Measurements from ENCODE around the gene XPR1. TPM values are rescaled to one million over a fixed set of nuclear protein-coding genes. Genes with fewer than 3 reads are reported as not detected.

The XPR1 gene
- total and polyA plus RNA-seq, 2 donors (not counting 1 experiment from before 2014, with no cell fraction given), result 2.8 to 22.3 TPM

GRCh38 chr1:180909462-180909976, 277.7 kb downstream of the XPR1 start:
- ChIA-PET CTCF (interaction anchor here (0.7 to 1.0 kb wide), 2 partner anchors 18 to 46 kb away, joined by 3 read pairs; no protein-coding TSS in a partner anchor), POLR2A (no interaction called here)
- peaks cover 0 to 23% (median 7%) of the 10 kb centered on the region in 4 experiments for H3K27me3 ChIP-seq (replicated peaks in 1 of 4; ENCODE audit: control extremely low read depth in 1 of 4, control insufficient read depth in 3 of 4, insufficient read depth in 4 of 4, low read length in 3 of 4)
- ATAC-seq (ENCODE audit: low read depth) (no peak), DNase-seq (no peak)
- H3K4me3 ChIP-seq (ENCODE audit: control extremely low read depth in 1 of 5, extremely low read depth in 1 of 5, insufficient read depth in 1 of 5, low read depth in 2 of 5, low read length in 4 of 5), result no peak overlapping the region
- H3K4me3 Mint-ChIP-seq, result no peak overlapping the region
- WGBS (ENCODE audit: insufficient coverage), result no CpG with 5 or more reads among the region's 5 CpGs
- H3K79me2 ChIP-seq (ENCODE audit: control insufficient read depth, insufficient read depth, low read length), result no peaks in the 10 kb centered on the region
- H3K27me3 Mint-ChIP-seq, result peaks cover 36% of the 10 kb centered on the region
- intact Hi-C loops (cut with micrococcal nuclease), result no loop called here
- TF ChIP-seq CTCF (IDR thresholded peaks at IDR 0.05), result no peak
- no peak for TF ChIP-seq EZH2 (IDR thresholded peaks at IDR 0.05; ENCODE audit: borderline replicate concordance, insufficient read depth, low read depth, low read length, poor library complexity, severe bottlenecking)
- no peak overlapping the region for H3K27ac Mint-ChIP-seq
- peaks cover 14% of the 10 kb centered on the region for H3K4me1 Mint-ChIP-seq
- peaks cover 0 to 4% (median 0%) of the 10 kb centered on the region in 3 donors for H3K9me3 ChIP-seq (ENCODE audit: control extremely low read depth in 1 of 3, control insufficient read depth in 2 of 3, insufficient read depth in 1 of 3, low read length in 2 of 3)
- H4K20me1 ChIP-seq (ENCODE audit: control insufficient read depth, insufficient read depth, low read length, poor library complexity, severe bottlenecking), result no peaks in the 10 kb centered on the region
- no peak overlapping the region for H3K9ac ChIP-seq (ENCODE audit: low read length)
- no peak overlapping the region for H3K4me2 ChIP-seq (replicated peaks; ENCODE audit: low read depth, low read length, poor library complexity, severe bottlenecking)
- H3K4me1 ChIP-seq (ENCODE audit: control insufficient read depth in 2 of 2, insufficient read depth in 2 of 2, low read length in 2 of 2), result peaks cover 7 to 8% of the 10 kb centered on the region in 2 donors
- H3K36me3 ChIP-seq (replicated peaks in 1 of 2; ENCODE audit: control extremely low read depth in 1 of 2, control insufficient read depth in 1 of 2, extremely low read depth in 1 of 2, insufficient read depth in 2 of 2, low read length in 1 of 2), result no peaks in the 10 kb centered on the region
- H3K27ac ChIP-seq (ENCODE audit: low read length in 2 of 2), result no peak overlapping the region
- no peaks in the 10 kb centered on the region for H3K9me3 Mint-ChIP-seq (ENCODE audit: insufficient read depth)
- no peak overlapping the region for H2AFZ ChIP-seq (ENCODE audit: insufficient read depth, low read depth, low read length, poor library complexity, severe bottlenecking)

- H3K27ac ChIP-seq (ENCODE audit: low read length in 2 of 2), result no peak overlapping the region
- peak overlapping the region; percentile 72 for H3K4me2 ChIP-seq (replicated peaks; ENCODE audit: low read depth, low read length, poor library complexity, severe bottlenecking)
- Mint-ChIP-seq H3K4me3 (peak overlapping the region; percentile 73), H3K9me3 (ENCODE audit: insufficient read depth) (no peaks in the 10 kb centered on the region), H3K27me3 (peaks cover 43% of the 10 kb centered on the region), H3K27ac (no peak overlapping the region), H3K4me1 (peaks cover 14% of the 10 kb centered on the region)
- H3K36me3 ChIP-seq (replicated peaks in 1 of 2; ENCODE audit: control extremely low read depth in 1 of 2, control insufficient read depth in 1 of 2, extremely low read depth in 1 of 2, insufficient read depth in 2 of 2, low read length in 1 of 2), result no peaks in the 10 kb centered on the region
- no peaks in the 10 kb centered on the region for H3K79me2 ChIP-seq (ENCODE audit: control insufficient read depth, insufficient read depth, low read length)
- TF ChIP-seq CTCF (IDR thresholded peaks at IDR 0.05) (no peak), EZH2 (IDR thresholded peaks at IDR 0.05; ENCODE audit: borderline replicate concordance, insufficient read depth, low read depth, low read length, poor library complexity, severe bottlenecking) (no peak)
- H3K4me3 ChIP-seq (ENCODE audit: control extremely low read depth in 1 of 5, extremely low read depth in 1 of 5, insufficient read depth in 1 of 5, low read depth in 2 of 5, low read length in 4 of 5), result peak overlapping the region in 3 of 5 experiments; percentile 11 to 24 (median 15)
- 40% methylated on average over 17 of the region's 17 CpGs for WGBS (ENCODE audit: insufficient coverage)
- ChIA-PET POLR2A (no interaction called here), CTCF (interaction anchor here (1.0 kb wide), 1 partner anchor 396 kb away, joined by 3 read pairs; no protein-coding TSS in a partner anchor)
- peaks cover 7 to 8% of the 10 kb centered on the region in 2 donors for H3K4me1 ChIP-seq (ENCODE audit: control insufficient read depth in 2 of 2, insufficient read depth in 2 of 2, low read length in 2 of 2)
- DNase-seq (no peak), ATAC-seq (ENCODE audit: low read depth) (no peak)
- no peak overlapping the region for H2AFZ ChIP-seq (ENCODE audit: insufficient read depth, low read depth, low read length, poor library complexity, severe bottlenecking)
- peaks cover 0 to 23% (median 9%) of the 10 kb centered on the region in 4 experiments for H3K27me3 ChIP-seq (replicated peaks in 1 of 4; ENCODE audit: control extremely low read depth in 1 of 4, control insufficient read depth in 3 of 4, insufficient read depth in 4 of 4, low read length in 3 of 4)
- H3K9me3 ChIP-seq (ENCODE audit: control extremely low read depth in 1 of 3, control insufficient read depth in 2 of 3, insufficient read depth in 1 of 3, low read length in 2 of 3), result no peaks in the 10 kb centered on the region
- H3K9ac ChIP-seq (ENCODE audit: low read length), result peak overlapping the region; percentile 23
- no peaks in the 10 kb centered on the region for H4K20me1 ChIP-seq (ENCODE audit: control insufficient read depth, insufficient read depth, low read length, poor library complexity, severe bottlenecking)
- intact Hi-C loops (cut with micrococcal nuclease), result no loop called here
These were observed 279.9 kb downstream of the XPR1 start for GRCh38 chr1:180911640-180912191.

All from B cell (primary cell).